ENCODE results near the gene NLRP3.

GRCh38 chr1:247421074-247421473 lies 5.1 kb downstream of the NLRP3 start:
- no peak for TF ChIP-seq EZH2 (IDR thresholded peaks at IDR 0.05; ENCODE audit: low read depth, unreplicated experiment)
- TF ChIP-seq CTCF (conservative IDR thresholded peaks at IDR 0.05; ENCODE audit: low read depth in 2 of 2): no peak
- TF ChIP-seq CREB1 (CRISPR knock-in tag; IDR thresholded peaks at IDR 0.05; ENCODE audit: low read depth): no peak
- TF ChIP-seq POLR2AphosphoS5 (IDR thresholded peaks at IDR 0.05; ENCODE audit: low read depth): no peak
